HepG2 (cell line): ENCODE data around the gene RBM23. TPM values are rescaled to one million over a fixed set of nuclear protein-coding genes. Genes with fewer than 3 reads are reported as not detected.
A peak's percentile ranks its signal among the peaks of the same experiment; 100 is the strongest.

Experiments used
- ARHGAP35 ChIP-seq: sonication (generic); formaldehyde crosslinking; IDR thresholded peaks from 2 replicates; pipeline ENCODE4 v1.9.0; 2022; ENCODE audit warnings: mild to moderate bottlenecking, inconsistent platforms, moderate library complexity, missing genetic modification reagents, borderline replicate concordance
- ARID3A ChIP-seq: IDR thresholded peaks from 2 replicates; pipeline ENCODE4 v1.6.1; 2012; ENCODE audit warnings: low read depth, low read length, improper control_type of control experiment
- FOXJ3 ChIP-seq: sonication (generic); formaldehyde crosslinking; IDR thresholded peaks from 2 replicates; pipeline ENCODE4 v1.4.0; 2020; ENCODE audit warnings: missing genetic modification reagents, mild to moderate bottlenecking, borderline replicate concordance
- IRF2 ChIP-seq: IDR thresholded peaks from 2 replicates; pipeline ENCODE4 v1.6.1; 2018; ENCODE audit warnings: missing genetic modification reagents, missing compliant biosample characterization
- ISX ChIP-seq: sonication (generic); formaldehyde crosslinking; conservative IDR thresholded peaks from 2 replicates; pipeline ENCODE4 v1.5.0; 2020; ENCODE audit warnings: missing genetic modification reagents
- LCORL ChIP-seq, 2 experiments: fragments of 450-650 bp in 1 of 2; sonication (generic) in 1 of 2; formaldehyde crosslinking in 1 of 2; IDR thresholded peaks; 2 replicates each; pipeline versions ENCODE4 v1.5.0 to v1.6.1; 2017 to 2020; ENCODE audit warnings: antibody characterized with exemption in 1 of 2, missing genetic modification reagents in 1 of 2
- MAFK ChIP-seq, 2 experiments: IDR thresholded peaks in 1 of 2; conservative IDR thresholded peaks in 1 of 2; 2 replicates each; pipeline ENCODE4 v1.6.1; 2011; ENCODE audit warnings: improper control_type of control experiment in 2 of 2, low read length in 2 of 2
- NCOR1 ChIP-seq: fragments of 200-600 bp; sonication (generic); IDR thresholded peaks from 2 replicates; pipeline ENCODE4 v1.7.0; 2017; ENCODE audit warnings: antibody characterized with exemption, low read length, borderline replicate concordance
- RXRB ChIP-seq: IDR thresholded peaks from 2 replicates; pipeline ENCODE4 v1.6.1; 2016; ENCODE audit warnings: borderline replicate concordance, missing genetic modification reagents, missing compliant biosample characterization
- THAP7 ChIP-seq: sonication (generic); formaldehyde crosslinking; IDR thresholded peaks from 2 replicates; pipeline ENCODE4 v1.8.1; 2023; ENCODE audit warnings: mild to moderate bottlenecking, missing genetic modification reagents
- ZBTB8A ChIP-seq: sonication (generic); formaldehyde crosslinking; IDR thresholded peaks from 2 replicates; pipeline ENCODE4 v1.4.0; 2020; ENCODE audit warnings: mild to moderate bottlenecking, low read depth, missing genetic modification reagents, borderline replicate concordance
- ZFP1 ChIP-seq: IDR thresholded peaks from 2 replicates; pipeline ENCODE4 v1.6.1; 2016
- ZFYVE20 ChIP-seq: sonication (generic); formaldehyde crosslinking; IDR thresholded peaks from 2 replicates; pipeline ENCODE4 v1.8.0; 2023; ENCODE audit warnings: low read depth, mild to moderate bottlenecking, moderate library complexity, missing genetic modification reagents, borderline replicate concordance
- ZNF142 ChIP-seq: sonication (generic); formaldehyde crosslinking; IDR thresholded peaks from 2 replicates; pipeline ENCODE4 v1.4.0; 2020; ENCODE audit warnings: missing genetic modification reagents
- ZNF253 ChIP-seq: sonication (generic); formaldehyde crosslinking; IDR thresholded peaks from 2 replicates; pipeline ENCODE4 v1.8.0; 2022; ENCODE audit warnings: mild to moderate bottlenecking, missing genetic modification reagents, borderline replicate concordance
- ZNF614 ChIP-seq: IDR thresholded peaks from 2 replicates; pipeline ENCODE4 v1.6.1; 2018; ENCODE audit warnings: missing biosample characterization, missing genetic modification reagents, inconsistent platforms, borderline replicate concordance
- ZNF629 ChIP-seq: sonication (generic); formaldehyde crosslinking; conservative IDR thresholded peaks from 2 replicates; pipeline ENCODE4 v1.5.0; 2020; ENCODE audit warnings: missing genetic modification reagents
- ZNF761 ChIP-seq: sonication (generic); formaldehyde crosslinking; conservative IDR thresholded peaks from 2 replicates; pipeline ENCODE4 v1.4.0; 2020; ENCODE audit warnings: mild to moderate bottlenecking, missing genetic modification reagents
- ZNF766 ChIP-seq: sonication (generic); formaldehyde crosslinking; IDR thresholded peaks from 2 replicates; pipeline ENCODE4 v1.5.0; 2020; ENCODE audit warnings: missing genetic modification reagents, borderline replicate concordance
- ZSCAN21 ChIP-seq: sonication (generic); formaldehyde crosslinking; IDR thresholded peaks from 2 replicates; pipeline ENCODE4 v1.8.0; 2022; ENCODE audit warnings: mild to moderate bottlenecking, missing genetic modification reagents, moderate library complexity, borderline replicate concordance
- polyA plus RNA-seq, 8 experiments: library from polyadenylated mRNA; depleted of rRNA in 3 of 8; stranded (reverse) in 7 of 8; unstranded in 1 of 8; fragments of >200 nt; fragmentation: Illumina TruSeq in 4 of 8; extraction: Trizol in 4 of 8; gene quantifications; 2 replicates each; pipeline versions ENCODE4 v1.2.1 to v1.2.3, GENCODE V29; 2011 to 2016; ENCODE audit warnings: low read depth in 4 of 8, missing spikeins in 1 of 8, mixed read lengths in 1 of 8; ENCODE audit not compliant: insufficient read depth in 1 of 8
- total RNA-seq, 5 experiments: library from RNA; depleted of rRNA; stranded (reverse); fragments of >200 nt; fragmentation: Illumina TruSeq; extraction: Trizol; gene quantifications; 2 replicates each; pipeline ENCODE4 v1.2.3, GENCODE V29; 2016; ENCODE audit warnings: low read depth in 1 of 5

RBM23 gene
- total and polyA plus RNA-seq, 2 of the 13 experiments (the other 11 are each of a cell fraction or from before 2014, with no cell fraction given), result 1.5 to 2.1 TPM

GRCh38 chr14:22854963-22855724 lies 63.8 kb downstream of the RBM23 start (continued):
- 0 out of 2 replicates have a peak, but pooled peaks have one; percentile 34 for TF ChIP-seq ZNF142
- 0 out of 4 replicates have a peak, but pooled peaks have one; percentile 17 to 37 for TF ChIP-seq MAFK (conservative IDR thresholded peaks at IDR 0.05 in 1 of 2, IDR thresholded peaks at IDR 0.05 in 1 of 2; ENCODE audit: low read length in 2 of 2)
- TF ChIP-seq LCORL (IDR thresholded peaks at IDR 0.05), result no peak
- TF ChIP-seq LCORL (CRISPR knock-in tag; IDR thresholded peaks at IDR 0.05), result peak; percentile 68
- no peak for TF ChIP-seq ZNF253 (CRISPR knock-in tag)
- TF ChIP-seq ZSCAN21, result 0 out of 2 replicates have a peak, but pooled peaks have one; percentile 43
- peak; percentile 44; the same call in 1 of the 2 replicates for TF ChIP-seq ZNF629 (CRISPR knock-in tag)
- peak; percentile 40; the same call in 1 of the 2 replicates for TF ChIP-seq ZNF766
- TF ChIP-seq ARID3A, result peak; percentile 59; the same call in 1 of the 2 replicates
- TF ChIP-seq ISX (CRISPR knock-in tag), result no peak
- peak; percentile 43; the same call in 1 of the 2 replicates for TF ChIP-seq RXRB (CRISPR knock-in tag)
- TF ChIP-seq ZNF761 (CRISPR knock-in tag), result no peak
- TF ChIP-seq ZBTB8A (CRISPR knock-in tag), result no peak
- TF ChIP-seq ARHGAP35 (CRISPR knock-in tag), result no peak
- TF ChIP-seq ZNF614 (CRISPR knock-in tag), result 0 out of 2 replicates have a peak, but pooled peaks have one; percentile 28
- TF ChIP-seq THAP7 (CRISPR knock-in tag), result 0 out of 2 replicates have a peak, but pooled peaks have one; percentile 26
- no peak for TF ChIP-seq NCOR1
- peak; percentile 42; the same call in 1 of the 2 replicates for TF ChIP-seq IRF2 (CRISPR knock-in tag)
- 0 out of 2 replicates have a peak, but pooled peaks have one; percentile 33 for TF ChIP-seq FOXJ3
- TF ChIP-seq ZFYVE20 (CRISPR knock-in tag), result no peak
- no peak for TF ChIP-seq ZFP1 (CRISPR knock-in tag)
